GM12878 (cell line): ENCODE data around the gene BCOR.

Source experiments
- CEBPZ ChIP-seq: fragments of 150-350 bp; IDR thresholded peaks from 2 replicates; pipeline ENCODE4 v1.6.1; 2016; ENCODE audit warnings: low read depth, low read length
- CTCF ChIP-seq, 3 experiments: IDR thresholded peaks in 2 of 3; conservative IDR thresholded peaks in 1 of 3; 2 replicates each; pipeline ENCODE4 v1.5.1; 2011; ENCODE audit warnings: low read depth in 3 of 3, low read length in 3 of 3, mild to moderate bottlenecking in 3 of 3, control low read depth in 2 of 3, moderate library complexity in 2 of 3, inconsistent platforms in 1 of 3, mixed read lengths in 1 of 3; ENCODE audit not compliant: control insufficient read depth in 2 of 3, insufficient read depth in 1 of 3; ENCODE audit errors: extremely low read depth in 1 of 3
- HCFC1 ChIP-seq: fragments of 150-350 bp; IDR thresholded peaks from 2 replicates; pipeline ENCODE4 v1.6.1; 2014; ENCODE audit warnings: low read length
- MAX ChIP-seq: IDR thresholded peaks from 2 replicates; pipeline ENCODE4 v1.6.1; 2012; ENCODE audit warnings: low read depth, low read length, improper control_type of control experiment
- NBN ChIP-seq: fragments of 450-650 bp; IDR thresholded peaks from 2 replicates; pipeline ENCODE4 v1.6.1; 2016
- NR2C2 ChIP-seq: IDR thresholded peaks from 2 replicates; pipeline ENCODE4 v1.6.1; 2011; ENCODE audit warnings: borderline replicate concordance, low read depth; ENCODE audit not compliant: control insufficient read depth, insufficient read length
- POLR2A ChIP-seq: IDR thresholded peaks from 2 replicates; pipeline ENCODE4 v1.6.1; 2011; ENCODE audit warnings: low read depth, mild to moderate bottlenecking, low read length
- POLR2AphosphoS5 ChIP-seq: IDR thresholded peaks from 2 replicates; pipeline ENCODE4 v1.6.1; 2011; ENCODE audit warnings: mild to moderate bottlenecking, low read length, inconsistent platforms
- RBBP5 ChIP-seq: fragments of 200-600 bp; sonication (generic); conservative IDR thresholded peaks from 2 replicates; pipeline ENCODE4 v1.6.1; 2016
- TAF1 ChIP-seq: IDR thresholded peaks from 2 replicates; pipeline ENCODE4 v1.6.1; 2011; ENCODE audit warnings: mild to moderate bottlenecking, low read depth, low read length, borderline replicate concordance
- USF2 ChIP-seq: IDR thresholded peaks from 2 replicates; pipeline ENCODE4 v1.6.1; 2011; ENCODE audit warnings: low read depth, low read length, improper control_type of control experiment, borderline replicate concordance
- ZSCAN29 ChIP-seq: fragments of 450-650 bp; IDR thresholded peaks from 2 replicates; pipeline ENCODE4 v1.6.1; 2017; ENCODE audit warnings: mild to moderate bottlenecking, moderate library complexity

- TF ChIP-seq NBN (no peak), TAF1 (no peak), MAX (no peak), CEBPZ (no peak), POLR2AphosphoS5 (no peak), CTCF (IDR thresholded peaks at IDR 0.05 in 2 of 3, conservative IDR thresholded peaks at IDR 0.05 in 1 of 3; ENCODE audit: control insufficient read depth in 2 of 3, extremely low read depth in 1 of 3, insufficient read depth in 1 of 3, low read depth in 3 of 3, low read length in 3 of 3) (no peak), RBBP5 (no peak), POLR2A (no peak), USF2 (no peak), ZSCAN29 (no peak), NR2C2 (no peak), HCFC1 (no peak)
These were observed 31.1 kb downstream of the BCOR start for GRCh38 chrX:40066700-40067099.
